GM12873 (cell line): ENCODE data around the gene NRAP.

Experiments
- TF ChIP-seq, protein P1 (sequence below): IDR thresholded peaks from 2 replicates; pipeline ENCODE4 v1.5.1; 2012; ENCODE audit warnings: low read depth, mild to moderate bottlenecking, moderate library complexity, low read length, control low read depth; ENCODE audit not compliant: insufficient read depth; ENCODE audit errors: missing control alignments

The NRAP gene

GRCh38 chr10:113583571-113583970, 80.3 kb downstream of the NRAP start:
- TF ChIP-seq, protein P1, sequence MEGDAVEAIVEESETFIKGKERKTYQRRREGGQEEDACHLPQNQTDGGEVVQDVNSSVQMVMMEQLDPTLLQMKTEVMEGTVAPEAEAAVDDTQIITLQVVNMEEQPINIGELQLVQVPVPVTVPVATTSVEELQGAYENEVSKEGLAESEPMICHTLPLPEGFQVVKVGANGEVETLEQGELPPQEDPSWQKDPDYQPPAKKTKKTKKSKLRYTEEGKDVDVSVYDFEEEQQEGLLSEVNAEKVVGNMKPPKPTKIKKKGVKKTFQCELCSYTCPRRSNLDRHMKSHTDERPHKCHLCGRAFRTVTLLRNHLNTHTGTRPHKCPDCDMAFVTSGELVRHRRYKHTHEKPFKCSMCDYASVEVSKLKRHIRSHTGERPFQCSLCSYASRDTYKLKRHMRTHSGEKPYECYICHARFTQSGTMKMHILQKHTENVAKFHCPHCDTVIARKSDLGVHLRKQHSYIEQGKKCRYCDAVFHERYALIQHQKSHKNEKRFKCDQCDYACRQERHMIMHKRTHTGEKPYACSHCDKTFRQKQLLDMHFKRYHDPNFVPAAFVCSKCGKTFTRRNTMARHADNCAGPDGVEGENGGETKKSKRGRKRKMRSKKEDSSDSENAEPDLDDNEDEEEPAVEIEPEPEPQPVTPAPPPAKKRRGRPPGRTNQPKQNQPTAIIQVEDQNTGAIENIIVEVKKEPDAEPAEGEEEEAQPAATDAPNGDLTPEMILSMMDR, result no peak

DNA sequence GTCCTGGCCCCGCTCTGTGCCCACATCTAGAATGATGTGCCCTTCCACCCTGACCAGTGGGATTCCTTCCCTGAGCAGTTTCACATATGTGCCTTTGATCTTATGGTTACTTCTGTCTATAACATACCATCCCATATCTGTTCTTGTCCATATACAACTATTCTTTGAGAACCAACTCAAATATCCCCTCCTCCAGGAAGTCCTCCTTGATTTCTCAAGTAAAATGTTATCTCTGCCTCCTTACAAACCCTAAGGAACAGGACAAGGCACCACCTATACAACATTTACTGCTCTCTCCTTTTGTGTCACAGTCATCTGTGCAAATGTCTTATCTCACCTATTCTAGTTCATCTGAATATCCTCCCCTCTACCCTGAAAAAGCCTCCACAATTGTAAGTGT, 82.7 kb downstream of the NRAP start:
- TF ChIP-seq, protein P1, result no peak

GRCh38 chr10:113578773-113579172, 85.1 kb downstream of the NRAP start:
- TF ChIP-seq, protein P1, result no peak

GRCh38 chr10:113576852-113577251, 87.0 kb downstream of the NRAP start:
- TF ChIP-seq, protein P1, result no peak

- TF ChIP-seq, protein P1, result no peak
Measured at GRCh38 chr10:113573368-113573767, 90.5 kb downstream of the NRAP start.

DNA sequence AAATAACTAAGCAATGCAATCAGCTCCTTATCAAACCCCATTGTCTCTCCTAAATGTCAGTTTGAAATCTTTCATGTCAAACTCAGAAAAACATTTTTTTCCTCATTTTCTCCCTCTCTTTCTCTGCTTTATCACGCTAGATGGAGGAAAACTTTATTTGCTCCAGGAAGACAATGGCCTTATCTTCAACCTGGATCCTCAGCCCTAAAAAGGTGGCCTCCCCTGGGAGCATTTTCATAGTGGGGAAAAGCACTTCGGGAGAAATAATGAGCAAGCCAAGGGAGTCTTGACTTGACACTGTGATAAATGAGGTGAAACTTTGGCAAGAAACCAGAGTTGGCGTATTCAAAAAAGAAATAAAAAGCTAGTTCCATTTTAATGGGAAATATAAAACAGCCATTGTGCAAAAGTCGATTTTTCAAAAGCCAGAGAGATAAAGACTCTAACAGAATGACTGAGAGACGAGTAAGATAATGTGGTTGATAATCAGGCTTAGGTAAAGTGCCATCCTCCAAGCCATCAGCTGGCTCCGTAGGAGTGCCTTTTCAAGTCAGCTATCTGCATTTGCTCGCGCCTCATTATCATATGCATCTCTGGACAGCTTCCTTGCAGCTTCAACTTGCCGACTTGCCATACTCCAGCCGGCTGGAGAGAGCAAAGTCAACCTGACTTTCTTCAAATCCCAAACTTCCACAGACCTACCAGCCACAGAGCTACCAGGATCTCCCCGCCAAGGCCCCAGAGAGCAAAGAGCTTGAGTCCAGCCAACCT, 91.1 kb downstream of the NRAP start:
- TF ChIP-seq, protein P1, result no peak

DNA sequence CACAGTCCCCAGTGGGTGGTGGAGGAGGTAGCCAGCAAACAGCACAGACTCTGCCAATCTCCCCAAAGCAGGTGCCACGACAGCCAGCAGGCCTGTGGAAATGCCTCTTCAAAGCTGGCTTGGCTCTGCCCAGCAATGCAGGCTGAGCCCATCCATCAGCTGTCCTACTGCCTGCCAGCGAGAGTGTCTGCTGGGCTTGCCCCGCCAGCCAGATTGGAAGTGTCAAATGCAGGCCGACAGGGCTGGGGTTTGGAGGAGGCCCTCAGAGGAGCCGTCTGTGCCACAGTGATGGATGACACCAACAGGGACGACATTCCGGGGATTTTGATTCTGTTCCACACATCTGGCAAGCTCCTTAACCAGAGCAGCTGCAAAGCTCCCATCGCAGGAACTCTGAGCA, 94.3 kb downstream of the NRAP start:
- TF ChIP-seq, protein P1, result no peak
